Ovary (tissue), 9 donors: Measurements from ENCODE around the gene MROH9. TPM values are rescaled to one million over a fixed set of nuclear protein-coding genes. Genes with fewer than 3 reads are reported as not detected.

Experiments used
- DNase-seq, 5 donors: peaks; one replicate each; pipeline ENCODE4 v3.0.0-alpha.2; 2019 to 2020
- H3K27ac ChIP-seq, 2 donors: fragments of 200-600 bp; one replicate each; pipeline versions ENCODE4 v1.5.1 to v1.8.0; 2019 to 2022
- H3K27me3 ChIP-seq: fragments of 200-600 bp; one replicate; pipeline ENCODE4 v1.8.0; 2022
- H3K36me3 ChIP-seq: fragments of 200-600 bp; sonication (generic); one replicate; pipeline ENCODE4 v1.5.1; 2019
- H3K4me1 ChIP-seq: one replicate; pipeline ENCODE4 v1.8.1; 2013; ENCODE audit warnings: mild to moderate bottlenecking, moderate library complexity; ENCODE audit not compliant: insufficient read depth
- H3K4me3 ChIP-seq: fragments of 200-600 bp; sonication (generic); one replicate; pipeline ENCODE4 v1.5.1; 2017
- H3K9me3 ChIP-seq, 2 donors: fragments of 200-600 bp in 1 of 2; sonication (generic) in 1 of 2; one replicate each; pipeline versions ENCODE4 v1.5.1 to v1.8.1; 2013 to 2019; ENCODE audit warnings: mild to moderate bottlenecking in 1 of 2, moderate library complexity in 1 of 2
- CTCF ChIP-seq, 3 donors: fragments of 450-650 bp in 2 of 3; fragments of 200-600 bp in 1 of 3; IDR thresholded peaks; one replicate each; pipeline versions ENCODE4 v1.5.1 to v1.8.0; 2016 to 2022; ENCODE audit warnings: antibody characterized with exemption in 3 of 3, mild to moderate bottlenecking in 1 of 3
- EP300 ChIP-seq: sonication (generic); formaldehyde crosslinking; IDR thresholded peaks from one replicate; pipeline ENCODE4 v1.6.1; 2017; ENCODE audit warnings: antibody characterized with exemption
- POLR2A ChIP-seq: fragments of 450-650 bp; IDR thresholded peaks from one replicate; pipeline ENCODE4 v1.6.1; 2017; ENCODE audit warnings: antibody characterized with exemption, mild to moderate bottlenecking, moderate library complexity
- WGBS, 3 donors: extraction: QIAGEN DNeasy Blood & Tissue Kit in 1 of 3; methylation state at CpG; one replicate each; pipeline versions ENCODE4 v1.1.5 to v1.1.7; 2013 to 2017; 5-methylcytosine and 5-hydroxymethylcytosine counted together
- intact Hi-C, 4 donors: fragments of 100-400 bp; cut with DNase I; formaldehyde crosslinking; loops; one replicate each; pipeline versions ENCODE4 v1.11.0 to v1.15.1; 2022 to 2023
- polyA plus RNA-seq, 2 donors: library from polyadenylated mRNA; stranded (reverse); fragments of 200-250 nt in 1 of 2; fragments of 350-450 nt in 1 of 2; fragmentation: Illumina TruSeq in 1 of 2; extraction: RNeasy Lipid Tissue Mini Kit (QIAGEN cat#74804) in 1 of 2; gene quantifications; one replicate each; pipeline ENCODE4 v1.2.3, GENCODE V29; 2013 to 2014
- total RNA-seq, 7 donors: library from RNA; depleted of rRNA in 2 of 7; stranded (reverse); fragments of >200 nt in 2 of 7; fragmentation: NEBNext Ultra II Directional in 3 of 7; extraction: Animal tissue kit (Norgen Biotek cat#: 25700) in 3 of 7; gene quantifications; one replicate each; pipeline versions ENCODE4 v1.1.0 to v1.2.4, GENCODE V29; 2016 to 2023
- donor health status: DM: no; HTN: no; CAD: no; lungs with moderate emphysema.
- donor health status: DM: no; HTN: no; CAD: no.
- donor health status: Bipolar disorder and iron deficiency.
- donor health status: DM: yes; HTN: yes; CAD: no.
- donor health status: DM: no; HTN: no; CAD: no.
- donor health status: DM: yes; HTN: yes; CAD: no.

The MROH9 gene
- total and polyA plus RNA-seq, 9 donors = 0.07 to 1.3 (median 0.16) TPM; not detected in 5

GRCh38 chr1:170929835-170930554 is 5.3 kb upstream of the MROH9 start:
- H3K27ac ChIP-seq = peak overlapping the region in 1 of 2 donors; percentile 61
- no peak overlapping the region for H3K4me3 ChIP-seq
- 3 to 4% (median 4%) methylated on average over 7 of the region's 7 CpGs for WGBS, 3 donors
- DNase-seq = peak; percentile 16 to 28 (median 21)
- intact Hi-C loops = no loop called here
- TF ChIP-seq CTCF (IDR thresholded peaks at IDR 0.05) = peak in 2 of 3 donors; percentile 12 to 51
- TF ChIP-seq EP300 = no peak
- no peak for TF ChIP-seq POLR2A
- H3K9me3 ChIP-seq = no peaks in the 10 kb centered on the region
- H3K36me3 ChIP-seq = no peaks in the 10 kb centered on the region
- H3K4me1 ChIP-seq = peaks cover 4% of the 10 kb centered on the region
- H3K27me3 ChIP-seq = no peaks in the 10 kb centered on the region

GRCh38 chr1:170931650-170932049 is 3.7 kb upstream of the MROH9 start:
- Histone ChIP-seq H3K36me3 (no peaks in the 10 kb centered on the region), H3K27ac (no peak overlapping the region), H3K27me3 (no peaks in the 10 kb centered on the region), H3K4me3 (no peak overlapping the region), H3K4me1 (peaks cover 4% of the 10 kb centered on the region), H3K9me3 (no peaks in the 10 kb centered on the region)
- DNase-seq = no peak
- intact Hi-C loops = no loop called here
- TF ChIP-seq EP300 = no peak
- TF ChIP-seq POLR2A = no peak
- no peak for TF ChIP-seq CTCF (IDR thresholded peaks at IDR 0.05)
- 94 to 100% (median 95%) methylated on average over 2 of the region's 2 CpGs for WGBS, 3 donors

GRCh38 chr1:170932236-170932635 is 3.1 kb upstream of the MROH9 start:
- intact Hi-C loops = no loop called here
- Histone ChIP-seq H3K4me1 (peaks cover 4% of the 10 kb centered on the region), H3K27ac (no peak overlapping the region), H3K4me3 (no peak overlapping the region), H3K27me3 (no peaks in the 10 kb centered on the region), H3K36me3 (no peaks in the 10 kb centered on the region), H3K9me3 (no peaks in the 10 kb centered on the region)
- WGBS, 3 donors = 85 to 92% (median 92%) methylated on average over 3 of the region's 3 CpGs
- DNase-seq = no peak
- no peak for TF ChIP-seq POLR2A
- TF ChIP-seq EP300 = no peak
- TF ChIP-seq CTCF (IDR thresholded peaks at IDR 0.05) = no peak

GRCh38 chr1:170938281-170938680 is 2.9 kb downstream of the MROH9 start:
- no peak overlapping the region for H3K4me3 ChIP-seq
- H3K27me3 ChIP-seq = no peaks in the 10 kb centered on the region
- 95 to 99% (median 96%) methylated on average over 3 of the region's 3 CpGs for WGBS, 3 donors
- no peak for DNase-seq
- no peaks in the 10 kb centered on the region for H3K36me3 ChIP-seq
- no peak overlapping the region for H3K27ac ChIP-seq
- TF ChIP-seq EP300 (no peak), CTCF (IDR thresholded peaks at IDR 0.05) (no peak), POLR2A (no peak)
- no peaks in the 10 kb centered on the region for H3K4me1 ChIP-seq
- intact Hi-C loops = no loop called here
- no peaks in the 10 kb centered on the region for H3K9me3 ChIP-seq
